HG03442 (cell line): ENCODE results near the gene TNS2.

Source experiments
- ATAC-seq: cut with Tn5 transposase; IDR thresholded peaks from one replicate; pipeline ENCODE4 v1.9.1; 2021; ENCODE audit warnings: mild to moderate bottlenecking, moderate library complexity; ENCODE audit not compliant: unreplicated experiment

Gene TNS2

GRCh38 chr12:53067993-53068770 is 18.3 kb downstream of the TNS2 start:
- no peak for ATAC-seq

- ATAC-seq = no peak
Measured at GRCh38 chr12:53068811-53069585, 19.1 kb downstream of the TNS2 start.

GRCh38 chr12:53069621-53070410 is 20.0 kb downstream of the TNS2 start:
- ATAC-seq = no peak

- no peak for ATAC-seq
Measured at GRCh38 chr12:53070877-53071492, 21.1 kb downstream of the TNS2 start.

- no peak for ATAC-seq
Measured at GRCh38 chr12:53071591-53072551, 22.0 kb downstream of the TNS2 start.

GRCh38 chr12:53073881-53074280 is 24.0 kb downstream of the TNS2 start:
- ATAC-seq = no peak

- ATAC-seq = no peak
Measured at GRCh38 chr12:53074283-53074998, 24.6 kb downstream of the TNS2 start.

GRCh38 chr12:53074999-53075370 is 25.1 kb downstream of the TNS2 start:
- no peak for ATAC-seq

GRCh38 chr12:53076461-53076860 is 26.6 kb downstream of the TNS2 start:
- no peak for ATAC-seq

GRCh38 chr12:53077030-53077429 is 27.2 kb downstream of the TNS2 start:
- ATAC-seq = no peak

- peak; percentile 20 for ATAC-seq
Measured at GRCh38 chr12:53078425-53079225, 28.8 kb downstream of the TNS2 start.

GRCh38 chr12:53079226-53080117 is 29.6 kb downstream of the TNS2 start, which contains the start of gene SPRYD3:
Gene SPRYD3 (minus strand): TSS chr12:53079390. CDS start chr12:53079333, 57 bp downstream.
- peak; percentile 97 for ATAC-seq

- ATAC-seq = no peak
Measured at GRCh38 chr12:53082637-53083175, 32.8 kb downstream of the TNS2 start.

- no peak for ATAC-seq
Measured at GRCh38 chr12:53086361-53086760, 36.5 kb downstream of the TNS2 start.

- ATAC-seq = no peak
Measured at GRCh38 chr12:53090105-53090504, 40.2 kb downstream of the TNS2 start.

- ATAC-seq = no peak
Measured at GRCh38 chr12:53090554-53090953, 40.7 kb downstream of the TNS2 start.

- no peak for ATAC-seq
Measured at GRCh38 chr12:53091756-53092155, 41.9 kb downstream of the TNS2 start.
